Activated CD4-positive, alpha-beta T cell treated with anti-CD3 and anti-CD28 coated beads for 24 hours (primary cell): ENCODE measurements around the gene SPACA7.

Source experiments
- DNase-seq, 2 donors: peaks; one replicate each; pipeline ENCODE4 v3.0.0-alpha.2; 2020; ENCODE audit warnings: low read depth in 2 of 2

SPACA7 gene

DNA sequence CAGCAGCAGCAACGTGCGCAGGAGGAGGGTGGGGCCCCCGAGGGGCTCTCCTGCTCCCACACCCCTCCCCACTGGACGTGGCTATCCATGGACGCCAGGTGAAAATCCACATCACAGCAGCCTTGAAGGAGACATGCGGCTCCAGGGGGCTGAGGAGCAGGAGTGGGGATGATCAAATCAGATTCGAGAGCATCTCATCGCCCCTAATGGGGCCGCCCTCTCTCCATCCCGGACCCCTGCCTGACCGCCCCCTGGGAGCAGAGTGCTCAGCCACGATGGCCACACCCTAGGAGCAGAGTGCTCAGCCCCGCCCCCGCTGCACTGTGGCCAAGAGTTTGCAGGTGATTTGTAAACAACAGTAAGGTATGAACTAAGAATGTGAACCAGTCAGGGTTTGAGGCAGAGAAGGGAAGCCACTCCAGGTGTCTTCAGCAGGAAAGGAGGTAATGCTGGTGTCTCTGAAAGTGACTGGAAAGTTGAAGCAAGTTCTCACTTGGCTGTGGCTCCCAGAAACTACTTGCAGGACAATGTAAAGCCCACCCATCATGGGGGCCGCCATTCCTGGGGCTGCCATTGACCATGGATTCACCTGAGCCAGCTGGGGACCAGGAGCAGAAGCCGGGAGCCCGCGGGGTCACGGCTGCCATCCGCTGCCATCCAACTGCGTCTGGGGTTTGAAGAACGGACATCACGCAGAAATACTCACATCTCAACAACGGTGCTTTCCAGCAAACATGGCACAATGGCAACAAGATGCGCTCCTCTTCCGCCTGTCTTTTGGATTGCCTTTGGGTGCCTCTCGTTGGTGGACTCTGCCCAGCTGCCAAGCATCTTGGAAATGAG, 71.8 kb downstream of the SPACA7 start:
- no peak for DNase-seq

DNA sequence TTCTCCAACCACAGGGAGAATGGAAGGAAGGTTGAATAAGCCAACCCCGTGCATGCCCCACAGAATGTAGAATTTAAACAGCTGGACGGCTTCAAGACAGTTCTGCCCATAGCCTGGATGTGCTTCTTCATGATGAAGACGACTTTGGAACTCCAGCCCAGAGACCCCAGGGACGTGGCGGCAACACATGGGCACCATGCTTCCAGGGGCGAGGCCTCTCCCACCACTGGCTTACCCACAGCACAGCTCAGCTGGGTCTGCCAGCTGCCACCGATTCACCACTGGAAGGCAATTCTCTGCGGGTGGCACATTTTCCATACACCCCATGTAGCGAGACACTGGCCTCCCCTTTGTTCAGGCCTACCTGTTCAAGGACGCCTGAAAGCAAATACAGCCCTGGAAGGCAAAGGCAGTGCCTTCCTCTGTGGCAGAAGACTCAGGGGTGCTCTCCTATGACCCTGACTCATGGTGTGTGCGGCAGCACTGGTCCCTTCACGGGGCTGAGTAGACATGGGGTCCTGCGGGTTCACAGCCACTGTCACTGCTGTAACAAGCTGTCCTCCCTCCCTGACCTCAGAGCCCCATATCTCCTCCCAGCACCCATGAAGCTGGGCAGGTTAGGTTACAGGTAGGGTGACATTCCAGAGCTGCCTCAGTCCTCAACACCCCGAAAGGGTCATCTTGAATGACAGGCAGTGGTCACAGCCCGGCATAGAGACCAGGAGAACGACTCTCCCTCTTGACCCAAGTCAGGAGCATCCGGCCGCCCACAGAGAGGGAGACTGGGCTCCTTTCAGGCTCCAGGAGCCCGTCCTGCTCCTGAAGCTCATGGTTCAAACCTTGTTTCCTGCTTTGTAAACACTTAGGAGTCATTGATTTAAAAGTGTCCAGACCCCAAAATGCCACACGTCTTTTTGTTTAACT, 72.7 kb downstream of the SPACA7 start:
- DNase-seq = no peak

DNA sequence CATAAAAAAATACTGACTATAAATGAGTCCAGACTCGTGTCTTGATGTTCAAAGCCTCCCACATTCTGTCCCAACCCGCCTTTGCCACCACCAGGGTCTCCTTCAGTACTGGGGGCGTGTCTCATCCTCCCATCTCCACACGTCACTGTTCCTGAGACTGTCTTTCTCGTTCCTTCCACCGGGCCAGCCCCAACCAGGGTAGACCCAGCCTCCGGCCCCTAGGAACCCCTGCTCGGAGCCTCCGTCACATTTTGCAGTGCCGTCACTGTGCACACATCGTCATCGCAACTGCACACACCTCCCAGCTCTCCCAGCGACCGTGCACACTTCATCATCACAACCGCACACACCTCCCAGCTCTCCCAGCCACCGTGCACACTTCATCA, 73.4 kb downstream of the SPACA7 start:
- DNase-seq = no peak

DNA sequence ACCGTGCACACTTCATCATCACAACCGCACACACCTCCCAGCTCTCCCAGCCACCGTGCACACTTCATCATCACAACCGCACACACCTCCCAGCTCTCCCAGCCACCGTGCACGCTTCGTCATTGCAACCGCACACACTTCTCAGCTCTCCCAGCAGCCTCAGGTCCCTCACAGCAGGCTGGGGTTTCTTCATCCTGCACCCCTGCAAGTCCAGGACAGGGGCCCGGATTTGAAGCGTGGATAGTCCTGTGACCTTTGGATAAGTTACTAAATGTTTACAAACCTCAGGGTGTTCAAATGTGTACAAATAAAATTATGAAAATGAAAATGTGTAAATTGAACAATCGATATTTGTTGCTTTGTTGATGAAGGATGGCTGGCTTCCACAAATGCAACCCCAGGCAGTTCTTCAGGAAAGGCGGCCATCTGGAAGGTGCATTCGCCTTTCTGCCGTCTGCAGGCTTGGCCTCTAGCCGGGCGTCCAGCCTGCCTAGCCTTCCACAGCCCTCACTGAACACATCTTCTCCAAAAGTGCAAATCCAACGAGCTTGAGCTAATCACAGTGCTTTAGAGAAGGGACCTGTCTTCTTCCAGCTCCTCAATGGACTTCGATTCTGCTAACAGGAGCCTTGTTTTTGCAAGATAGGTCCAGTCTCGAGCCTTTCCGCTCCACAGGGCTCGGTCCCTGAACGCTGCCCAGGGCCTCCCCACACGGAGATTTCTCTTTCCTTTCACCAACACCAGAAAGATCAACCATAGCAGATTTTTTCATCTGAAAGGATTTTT, 74.2 kb downstream of the SPACA7 start:
- no peak for DNase-seq

DNA sequence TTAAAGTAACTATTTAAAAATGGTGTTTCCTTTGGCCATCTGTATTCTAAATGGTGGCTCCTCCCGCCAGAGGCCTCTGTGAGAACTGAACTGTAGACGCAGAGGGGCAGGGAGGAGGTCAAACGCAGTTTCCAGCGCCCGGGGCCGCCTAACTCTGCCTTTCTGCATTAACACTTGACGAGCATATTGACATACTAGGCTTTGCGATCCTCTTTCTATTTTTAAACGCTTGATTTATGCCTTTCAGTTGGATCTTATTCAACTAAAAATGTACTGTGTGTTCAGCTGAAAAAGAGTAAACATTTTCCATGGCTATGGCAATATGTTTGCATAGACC, 74.7 kb downstream of the SPACA7 start:
- DNase-seq = no peak

DNA sequence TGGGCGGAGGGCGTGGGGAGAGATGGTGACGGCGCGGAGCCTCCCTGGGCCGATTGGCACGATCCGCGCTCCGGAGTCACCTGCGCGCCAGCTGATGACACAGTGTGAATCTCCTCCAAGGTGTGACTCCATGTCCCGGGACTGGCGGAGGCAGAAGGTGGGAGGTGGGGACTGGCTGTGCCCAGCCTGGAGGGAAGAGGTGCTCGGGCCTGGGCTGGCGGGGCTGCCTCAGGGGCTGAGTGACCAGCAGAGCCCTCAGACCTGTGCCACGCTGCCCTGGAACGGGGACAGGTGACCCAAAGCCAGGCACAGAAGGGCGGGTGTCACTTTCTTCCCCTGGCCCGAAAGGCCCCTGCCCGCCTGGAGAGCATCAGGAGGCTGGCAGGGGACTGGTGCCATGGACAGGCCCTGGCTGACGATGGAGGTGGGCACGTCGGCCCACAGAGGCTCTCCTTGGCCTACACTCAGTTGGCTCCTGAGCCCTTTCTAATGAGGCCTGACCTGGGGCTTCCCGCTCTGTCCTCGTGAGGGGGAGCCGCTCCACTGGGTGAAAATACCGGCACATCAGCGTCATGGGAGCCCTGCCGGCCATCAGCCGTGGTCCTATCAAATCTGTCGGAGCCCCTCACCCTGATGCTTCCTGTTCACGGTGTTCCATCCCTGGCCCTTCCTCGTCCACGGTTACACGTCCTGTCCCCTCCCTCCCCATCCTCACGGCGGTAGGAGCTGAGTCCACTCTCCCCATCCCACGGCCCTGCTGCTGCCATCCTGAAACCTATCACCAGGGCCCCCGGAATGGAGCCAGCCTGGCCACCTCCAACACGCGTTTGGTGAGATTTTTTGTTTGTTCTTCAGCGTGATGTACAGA, 75.6 kb downstream of the SPACA7 start:
- no peak for DNase-seq

DNA sequence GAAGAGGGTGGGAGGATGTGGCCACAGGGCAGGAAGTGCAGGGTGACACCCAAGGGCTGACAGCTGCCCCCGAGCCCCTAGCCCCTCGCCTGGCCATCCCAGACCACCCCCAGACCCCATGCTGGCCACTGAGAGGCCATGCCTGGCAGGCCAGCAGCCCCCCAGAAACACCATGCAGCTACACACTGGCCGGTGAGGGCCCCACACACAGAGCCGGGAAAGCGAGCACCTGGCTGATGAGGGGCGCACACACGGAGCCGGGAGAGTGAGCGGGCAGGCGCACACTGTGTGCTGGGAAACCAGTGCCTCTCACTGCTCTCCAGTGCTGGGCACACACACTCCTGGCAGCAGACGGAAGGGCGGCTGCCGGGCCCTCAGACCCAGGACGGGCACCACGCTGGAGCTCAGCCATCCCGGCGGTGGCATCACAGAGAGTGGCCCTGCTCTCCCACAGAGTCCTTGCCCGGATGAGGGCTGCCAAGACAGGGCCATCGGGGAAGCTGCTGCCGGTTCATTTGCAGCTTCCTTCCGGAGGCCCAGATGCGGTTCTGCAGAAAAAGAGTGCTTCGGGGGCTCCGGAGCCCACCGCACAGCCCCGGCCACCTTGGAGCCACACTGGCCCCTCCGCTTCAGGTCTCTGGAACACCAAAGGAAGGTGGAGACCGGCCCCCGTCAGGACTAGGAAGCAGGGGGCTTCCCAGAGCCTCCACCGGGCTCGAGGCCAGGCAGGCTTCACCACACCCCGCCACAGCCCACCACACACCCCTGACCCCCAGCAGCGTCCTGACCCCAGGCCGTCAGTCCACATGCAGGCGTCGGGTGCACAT, 76.4 kb downstream of the SPACA7 start:
- no peak for DNase-seq

DNA sequence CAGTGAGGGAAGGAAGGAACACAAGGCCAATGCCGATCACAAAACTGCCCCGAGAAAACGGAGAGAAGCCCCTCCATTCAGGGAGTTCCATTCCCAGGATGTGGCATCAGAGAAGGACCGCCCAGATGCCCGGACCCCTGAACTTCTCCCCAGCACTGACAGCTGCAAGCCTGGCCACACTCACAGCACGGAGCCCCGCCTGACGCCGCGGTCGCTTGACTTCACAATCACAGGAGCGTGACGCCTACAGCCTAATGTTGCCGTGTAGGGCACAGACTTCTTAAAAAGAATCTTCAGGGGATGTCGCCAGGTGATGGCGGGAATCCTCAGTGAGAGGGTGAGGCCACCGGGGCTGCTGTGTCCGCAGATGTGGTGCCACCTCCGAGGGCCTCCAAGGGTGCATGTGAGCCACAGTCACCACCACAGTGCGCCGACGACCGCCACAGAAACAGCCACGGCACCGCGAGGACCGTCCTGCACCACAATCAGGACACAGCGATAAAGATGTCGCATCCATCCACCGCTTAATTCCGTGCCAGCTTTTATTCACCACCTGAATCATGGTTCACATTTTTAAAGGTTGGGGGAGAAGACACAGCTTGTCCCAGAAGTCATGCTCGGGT, 77.2 kb downstream of the SPACA7 start:
- no peak for DNase-seq

DNA sequence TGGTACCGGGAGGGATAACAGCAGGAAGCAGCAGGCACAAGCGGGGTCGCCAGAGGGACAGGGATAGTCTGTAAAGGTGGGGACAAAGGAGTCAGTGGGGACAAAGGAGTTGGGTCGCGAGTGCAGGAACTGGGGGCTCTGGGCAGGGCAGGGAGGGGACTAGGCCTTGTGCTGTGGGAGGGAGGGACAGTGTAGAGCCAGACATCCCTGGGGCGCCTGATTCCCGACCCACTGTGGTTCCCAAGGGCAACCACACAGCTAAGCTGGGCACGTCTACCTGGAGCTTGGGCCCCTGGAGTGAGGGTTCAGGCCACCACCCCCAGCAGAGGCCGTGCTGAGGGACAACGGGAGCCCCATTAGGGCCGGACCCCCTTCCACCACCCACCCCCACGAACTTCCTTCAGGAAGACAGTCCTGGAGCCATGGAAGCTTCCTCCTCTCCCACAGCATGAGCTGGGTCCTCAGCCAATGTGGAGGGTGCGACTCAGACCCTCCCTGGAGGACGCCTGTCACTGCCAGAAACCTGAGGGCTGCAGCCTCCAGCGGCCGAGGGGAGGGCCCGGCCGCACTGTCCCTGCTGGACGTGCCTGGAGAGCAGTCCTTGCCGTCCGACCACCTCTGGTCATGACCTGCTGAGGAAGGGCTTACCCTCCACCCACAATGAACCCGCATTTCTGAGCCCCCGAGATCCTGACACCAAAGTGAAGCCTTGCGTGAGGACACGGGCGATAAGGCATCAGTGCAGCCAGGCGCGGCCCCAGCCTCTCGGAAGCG, 77.9 kb downstream of the SPACA7 start:
- DNase-seq = no peak

DNA sequence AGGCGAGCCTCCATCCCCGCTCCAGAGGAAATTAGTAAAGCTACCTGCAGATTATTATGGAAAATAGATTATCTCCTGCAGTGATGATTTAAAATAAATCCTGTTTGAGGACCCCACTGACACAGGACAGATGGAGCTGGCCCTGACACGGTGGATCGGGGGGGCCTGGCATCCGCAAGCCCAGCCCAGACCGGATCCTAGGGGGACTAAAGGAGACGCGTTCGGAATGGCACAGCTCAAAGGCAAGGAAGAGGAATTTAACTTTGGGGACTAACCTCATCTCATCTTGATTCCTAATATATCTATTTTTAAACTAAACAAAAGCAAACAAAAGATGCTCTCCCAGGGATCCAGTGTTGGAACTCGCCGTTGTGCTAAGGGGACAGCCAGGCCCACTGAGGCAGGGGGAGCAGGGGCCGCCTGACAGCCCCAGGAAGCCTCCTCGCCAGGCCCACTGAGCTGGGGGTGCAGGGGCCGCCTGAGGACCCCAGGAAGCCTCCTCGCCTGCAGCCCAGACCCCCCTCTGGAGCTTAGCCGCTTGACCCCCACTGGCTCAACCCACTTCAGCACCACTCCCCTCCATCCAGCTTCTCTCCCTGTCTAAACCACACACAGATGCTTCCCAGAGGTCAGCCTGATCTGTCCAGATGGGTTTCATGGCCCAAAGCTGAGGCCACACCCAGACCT, 78.6 kb downstream of the SPACA7 start:
- DNase-seq = no peak

DNA sequence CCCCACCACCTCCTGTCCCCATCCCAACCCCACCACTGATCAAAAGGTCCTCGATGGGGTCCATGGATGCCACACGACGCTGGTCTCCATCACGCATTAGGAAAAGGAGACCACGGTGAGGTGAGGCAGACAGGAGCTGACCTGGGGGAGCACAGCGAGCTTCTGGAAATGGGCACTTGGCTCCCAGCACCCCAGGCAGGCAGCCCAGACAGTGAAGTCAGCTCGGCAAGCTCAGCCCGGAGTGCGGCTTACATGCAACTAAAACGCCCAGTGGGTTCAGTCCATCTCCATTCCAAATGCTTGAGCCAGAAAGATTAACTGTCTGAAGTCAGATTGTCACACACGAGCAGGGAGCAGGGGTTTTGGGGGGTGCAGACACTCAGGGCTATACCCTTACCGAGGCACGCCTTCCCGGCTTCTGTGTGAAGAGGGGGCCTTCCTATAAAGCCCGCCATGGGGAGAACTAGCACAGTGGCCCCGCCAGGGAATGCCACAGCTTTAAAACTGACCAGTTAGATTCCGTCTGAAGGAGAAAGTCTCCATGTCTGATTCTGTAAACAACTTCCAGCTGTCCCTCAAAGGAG, 79.4 kb downstream of the SPACA7 start:
- no peak for DNase-seq

DNA sequence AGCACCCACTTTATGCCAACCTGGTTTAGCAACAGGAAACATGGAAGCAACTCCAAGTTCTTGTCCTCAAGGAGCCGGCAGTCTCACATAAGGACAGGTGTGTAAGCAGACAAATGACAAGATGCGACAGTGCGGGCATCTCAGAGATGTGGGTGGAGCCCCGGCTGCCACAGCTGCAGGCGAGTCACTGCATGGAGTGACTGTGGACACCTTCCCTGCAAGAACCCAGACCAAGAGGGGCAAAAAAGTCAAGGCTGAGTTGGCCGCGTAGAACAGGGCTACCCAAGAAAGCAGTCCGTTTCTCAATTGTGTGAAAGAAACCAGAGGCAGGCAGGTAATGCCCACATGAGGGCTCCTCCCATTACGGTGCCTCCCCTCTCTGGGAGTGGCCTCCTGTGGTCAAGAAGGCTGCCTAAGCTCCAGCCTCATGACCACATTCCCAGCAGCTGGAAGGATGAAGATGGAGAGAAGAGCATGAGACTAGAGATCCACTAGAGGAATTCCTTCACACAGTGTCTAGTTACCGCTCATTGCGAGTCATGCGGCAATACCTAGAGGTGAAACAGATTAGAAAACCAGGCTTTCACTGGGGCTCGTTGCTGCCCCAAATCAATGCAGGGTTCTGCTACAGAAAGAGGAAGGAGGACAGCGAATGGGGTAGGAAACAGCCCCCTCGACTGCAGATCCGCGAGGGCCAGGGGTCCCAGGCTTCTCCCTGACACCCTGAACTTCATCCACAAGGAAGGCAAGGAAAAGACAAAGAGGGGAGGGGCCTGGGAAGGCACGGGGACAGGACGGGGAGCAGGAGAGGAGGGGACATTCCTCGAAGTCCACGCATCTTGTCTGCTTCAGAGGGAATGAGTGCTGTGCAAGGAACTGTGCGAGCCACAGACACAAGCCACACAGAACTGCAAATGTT, 80.2 kb downstream of the SPACA7 start:
- DNase-seq = no peak

DNA sequence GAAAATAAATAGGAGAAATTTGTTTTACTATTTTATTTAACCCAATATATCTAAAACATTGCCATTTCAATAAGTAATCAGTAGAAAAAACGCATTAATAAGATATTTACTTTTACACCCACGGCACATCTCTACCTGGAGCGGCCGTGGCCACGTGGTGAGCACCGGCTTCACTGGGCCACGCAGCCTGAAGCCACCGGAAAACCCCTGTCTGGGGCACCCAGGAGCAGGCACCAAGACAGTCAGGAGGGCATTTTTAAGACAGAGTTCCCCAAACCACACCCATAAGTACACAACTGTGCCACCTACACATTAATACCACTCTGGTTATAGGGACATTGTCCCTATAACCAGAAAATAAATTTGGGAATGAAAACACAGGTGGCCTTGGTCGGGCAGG, 80.9 kb downstream of the SPACA7 start:
- no peak for DNase-seq

DNA sequence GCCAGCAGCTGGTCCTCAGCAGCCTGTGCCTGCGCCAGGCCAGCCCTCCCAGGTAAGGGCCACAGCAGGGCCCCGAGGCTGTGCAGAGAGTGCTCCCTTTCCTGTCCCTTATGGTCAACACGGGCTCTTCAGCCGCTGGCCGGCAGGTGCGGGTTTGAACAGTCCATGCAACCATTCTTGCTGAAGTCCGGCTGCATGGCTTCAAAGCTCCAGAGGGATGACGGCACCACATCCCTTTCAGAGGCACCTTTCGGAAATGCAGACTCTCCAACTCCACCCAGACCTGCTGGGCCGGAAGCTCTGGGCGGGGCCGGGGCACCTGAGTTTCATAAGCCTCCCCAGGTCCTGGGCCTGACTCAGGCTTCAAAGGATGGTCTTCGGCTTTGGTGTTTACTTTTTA, 81.3 kb downstream of the SPACA7 start:
- DNase-seq = no peak

DNA sequence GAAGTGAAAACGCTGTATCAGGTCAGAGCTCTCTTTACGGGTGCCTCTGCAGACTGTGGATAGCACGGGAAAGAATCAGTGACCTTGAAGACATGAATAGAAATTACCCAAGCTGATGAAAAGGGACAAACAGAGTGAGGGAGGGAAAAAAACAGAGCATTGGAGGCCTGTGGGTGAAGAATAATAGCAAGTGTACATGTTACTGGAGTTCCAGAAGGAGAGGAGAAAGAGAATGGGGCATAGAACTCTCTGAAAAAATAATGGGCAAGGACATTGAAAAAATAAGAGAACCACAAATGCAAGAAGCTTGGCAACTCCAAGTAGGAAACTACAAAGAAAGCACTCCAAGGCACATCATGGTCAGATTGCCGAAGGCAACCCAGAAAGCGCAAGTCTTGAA, 86.3 kb downstream of the SPACA7 start:
- no peak for DNase-seq

DNA sequence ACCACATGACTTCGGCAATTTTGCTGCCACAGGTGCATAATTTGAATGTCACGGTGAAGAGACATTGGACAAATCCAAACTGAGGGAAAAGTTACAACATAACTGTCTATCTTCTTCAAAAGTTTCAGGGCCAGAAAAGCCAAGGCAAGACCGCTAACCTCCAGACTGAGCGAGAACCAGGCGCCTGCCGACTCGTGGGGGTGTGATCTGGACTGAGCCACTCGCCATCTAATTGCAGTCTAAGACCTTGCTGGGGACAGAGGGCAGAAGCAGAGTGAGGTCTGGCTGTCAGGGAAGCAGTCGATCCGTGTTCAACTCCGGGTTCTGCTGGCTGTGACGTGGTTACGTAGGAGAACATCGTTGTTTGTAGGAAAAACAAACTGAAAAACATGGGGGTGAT, 88.6 kb downstream of the SPACA7 start:
- no peak for DNase-seq
